Stomach (tissue), 9 donors: ENCODE measurements around the gene TMEM87B. TPM values are rescaled to one million over a fixed set of nuclear protein-coding genes. Genes with fewer than 3 reads are reported as not detected.

Experiments used
- DNase-seq, 2 donors: peaks; one replicate each; pipeline versions ENCODE4 v3.0.0 to v3.0.0-alpha.2; 2013 to 2019
- H3K27ac ChIP-seq, 5 donors: fragments of 200-600 bp in 4 of 5; sonication (generic) in 4 of 5; one replicate each; pipeline ENCODE4 v1.5.1; 2013 to 2019; ENCODE audit warnings: mild to moderate bottlenecking in 1 of 5, moderate library complexity in 1 of 5
- H3K27me3 ChIP-seq, 3 donors: fragments of 200-600 bp; sonication (generic); one replicate each; pipeline ENCODE4 v1.5.1; 2017 to 2019; ENCODE audit warnings: mixed run types in 1 of 3
- H3K36me3 ChIP-seq, 4 donors: fragments of 200-600 bp; sonication (generic); 1 replicate in 3 of 4; 2 replicates in 1 of 4; pipeline ENCODE4 v1.5.1; 2016 to 2019
- H3K4me1 ChIP-seq, 4 donors: fragments of 200-600 bp; sonication (generic); one replicate each; pipeline ENCODE4 v1.5.1; 2016 to 2019
- H3K4me3 ChIP-seq, 4 donors: fragments of 200-600 bp; sonication (generic) in 3 of 4; one replicate each; pipeline ENCODE4 v1.5.1; 2016 to 2019; ENCODE audit warnings: mild to moderate bottlenecking in 1 of 4
- H3K9me3 ChIP-seq, 4 donors: fragments of 200-600 bp; sonication (generic); one replicate each; pipeline ENCODE4 v1.5.1; 2016 to 2019
- EP300 ChIP-seq: sonication (generic); formaldehyde crosslinking; IDR thresholded peaks from one replicate; pipeline ENCODE4 v1.6.1; 2017; ENCODE audit warnings: antibody characterized with exemption
- POLR2A ChIP-seq, 4 donors: fragments of 450-650 bp; IDR thresholded peaks; one replicate each; pipeline ENCODE4 v1.6.1; 2016; ENCODE audit warnings: antibody characterized with exemption in 4 of 4, control low read depth in 2 of 4, mild to moderate bottlenecking in 1 of 4, moderate library complexity in 1 of 4
- POLR2AphosphoS5 ChIP-seq, 3 donors: sonication (generic); formaldehyde crosslinking; IDR thresholded peaks; one replicate each; pipeline ENCODE4 v1.6.1; 2016; ENCODE audit warnings: antibody characterized with exemption in 3 of 3
- WGBS, 5 donors: extraction: QIAGEN DNeasy Blood & Tissue Kit in 3 of 5; methylation state at CpG; one replicate each; pipeline versions ENCODE4 v1.1.5 to v1.1.7; 2013 to 2018; 5-methylcytosine and 5-hydroxymethylcytosine counted together
- intact Hi-C: fragments of 100-400 bp; cut with DNase I; formaldehyde crosslinking; loops from one replicate; pipeline ENCODE4 v1.15.1; 2023; ENCODE audit warnings: low total_unique reads
- polyA plus RNA-seq, 3 donors: library from polyadenylated mRNA; stranded (reverse); fragments of 200-250 nt; gene quantifications; one replicate each; pipeline ENCODE4 v1.2.3, GENCODE V29; 2013
- total RNA-seq, 5 donors: library from RNA; depleted of rRNA; stranded (reverse); fragments of >200 nt; gene quantifications; one replicate each; pipeline versions ENCODE4 v1.1.0 to v1.2.3, GENCODE V29; 2014 to 2016
- TF ChIP-seq, protein P1 (sequence below), 7 experiments: fragments of 450-650 bp in 4 of 7; fragments of 200-600 bp in 3 of 7; sonication (generic) in 3 of 7; IDR thresholded peaks; one replicate each; pipeline ENCODE4 v1.5.1; 2016 to 2019; ENCODE audit warnings: antibody characterized with exemption in 7 of 7, control low read depth in 2 of 7, mild to moderate bottlenecking in 1 of 7
- donor health status: healthy with polysubstance abuse.
- donor health status: Bipolar disorder and iron deficiency.
- donor health status: healthy.

TMEM87B gene
- total and polyA plus RNA-seq, 8 donors = 3.7 to 62.2 (median 16.1) TPM

DNA sequence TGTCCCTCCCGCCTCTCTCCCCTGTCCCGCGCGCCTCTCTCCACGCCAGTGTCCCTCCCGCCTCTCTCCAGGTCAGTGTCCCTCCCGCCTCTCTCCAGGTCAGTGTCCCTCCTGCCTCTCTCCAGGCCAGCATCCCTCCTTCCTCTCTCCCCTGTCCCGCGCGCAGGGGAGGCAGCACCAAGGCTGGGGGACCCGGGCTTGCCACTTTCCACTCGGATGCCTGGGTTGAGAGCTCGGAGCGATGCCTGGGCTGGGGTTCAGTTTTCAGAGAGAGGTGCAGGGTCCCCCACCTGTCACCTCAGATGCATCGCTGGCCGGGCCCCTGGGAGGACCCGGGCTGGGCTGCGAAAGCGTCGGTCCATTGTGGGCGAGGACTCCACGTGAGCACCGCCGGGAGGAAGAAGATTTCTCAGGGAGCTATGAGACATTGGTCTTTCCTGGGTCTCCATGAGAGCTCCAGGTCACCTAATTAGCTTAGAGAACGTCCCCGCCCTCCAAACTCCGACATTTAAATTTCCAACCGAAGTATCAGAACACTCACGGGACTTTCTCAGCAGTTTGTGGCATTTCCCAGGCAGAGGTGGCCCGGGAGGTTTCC lies 85.2 kb downstream of the TMEM87B start:
- Histone ChIP-seq H3K27ac (peak overlapping the region in 1 of 5 donors; percentile 38), H3K4me1 (peaks cover 15 to 21% (median 17%) of the 10 kb centered on the region in 4 donors), H3K27me3 (peaks cover 0 to 51% (median 11%) of the 10 kb centered on the region in 3 donors), H3K36me3 (no peaks in the 10 kb centered on the region), H3K4me3 (peak overlapping the region; percentile 11 to 77 (median 22)), H3K9me3 (no peaks in the 10 kb centered on the region)
- no peak for DNase-seq
- TF ChIP-seq POLR2A (IDR thresholded peaks at IDR 0.05) (no peak), EP300 (no peak), POLR2AphosphoS5 (IDR thresholded peaks at IDR 0.05) (no peak)
- TF ChIP-seq, protein P1, sequence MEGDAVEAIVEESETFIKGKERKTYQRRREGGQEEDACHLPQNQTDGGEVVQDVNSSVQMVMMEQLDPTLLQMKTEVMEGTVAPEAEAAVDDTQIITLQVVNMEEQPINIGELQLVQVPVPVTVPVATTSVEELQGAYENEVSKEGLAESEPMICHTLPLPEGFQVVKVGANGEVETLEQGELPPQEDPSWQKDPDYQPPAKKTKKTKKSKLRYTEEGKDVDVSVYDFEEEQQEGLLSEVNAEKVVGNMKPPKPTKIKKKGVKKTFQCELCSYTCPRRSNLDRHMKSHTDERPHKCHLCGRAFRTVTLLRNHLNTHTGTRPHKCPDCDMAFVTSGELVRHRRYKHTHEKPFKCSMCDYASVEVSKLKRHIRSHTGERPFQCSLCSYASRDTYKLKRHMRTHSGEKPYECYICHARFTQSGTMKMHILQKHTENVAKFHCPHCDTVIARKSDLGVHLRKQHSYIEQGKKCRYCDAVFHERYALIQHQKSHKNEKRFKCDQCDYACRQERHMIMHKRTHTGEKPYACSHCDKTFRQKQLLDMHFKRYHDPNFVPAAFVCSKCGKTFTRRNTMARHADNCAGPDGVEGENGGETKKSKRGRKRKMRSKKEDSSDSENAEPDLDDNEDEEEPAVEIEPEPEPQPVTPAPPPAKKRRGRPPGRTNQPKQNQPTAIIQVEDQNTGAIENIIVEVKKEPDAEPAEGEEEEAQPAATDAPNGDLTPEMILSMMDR (IDR thresholded peaks at IDR 0.05) = no peak
- 12 to 21% (median 17%) methylated on average over 20 to 30 of the region's 30 CpGs for WGBS, 5 donors
- intact Hi-C loops = no loop called here

DNA sequence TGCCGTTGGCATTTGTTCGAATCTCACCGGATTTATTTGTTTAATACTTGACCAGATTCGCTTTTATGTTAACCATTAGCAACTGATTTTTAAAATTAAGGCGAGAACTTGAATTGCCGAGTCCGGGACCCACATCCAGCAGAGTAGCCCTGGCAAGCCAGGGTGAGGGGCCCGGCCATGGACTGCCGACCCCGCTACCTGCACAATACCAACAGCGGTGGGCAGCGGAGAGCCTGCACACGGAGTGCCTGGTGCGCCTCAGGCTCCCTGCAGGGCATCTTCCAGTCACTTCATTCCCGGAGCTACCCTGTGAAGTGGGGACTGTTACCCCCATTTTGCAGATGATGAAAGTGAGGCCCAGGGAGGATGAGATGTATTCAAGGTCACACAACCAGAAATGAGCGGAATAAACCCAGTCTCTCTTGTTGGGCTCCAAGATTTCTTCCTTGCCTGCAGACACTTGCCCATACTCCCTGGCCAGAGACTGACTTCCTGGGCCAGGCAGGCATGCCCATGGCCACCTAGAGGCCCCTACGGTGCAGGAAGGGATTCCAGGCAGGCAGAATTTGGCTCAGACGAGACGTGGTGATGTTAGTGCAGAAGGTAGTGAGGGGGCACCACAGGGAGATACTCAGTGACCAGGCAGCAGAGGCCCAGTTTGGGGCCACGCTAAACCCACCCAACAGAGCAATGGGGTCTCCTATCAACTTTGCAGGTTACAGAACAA lies 86.0 kb downstream of the TMEM87B start:
- Histone ChIP-seq H3K27ac (no peak overlapping the region), H3K4me3 (no peak overlapping the region), H3K9me3 (no peaks in the 10 kb centered on the region), H3K36me3 (no peaks in the 10 kb centered on the region), H3K27me3 (peaks cover 0 to 51% (median 11%) of the 10 kb centered on the region in 3 donors), H3K4me1 (peaks cover 15 to 21% (median 17%) of the 10 kb centered on the region in 4 donors)
- no peak for DNase-seq
- 83 to 86% (median 84%) methylated on average over 20 of the region's 20 CpGs for WGBS, 5 donors
- TF ChIP-seq POLR2A (IDR thresholded peaks at IDR 0.05) (no peak), POLR2AphosphoS5 (IDR thresholded peaks at IDR 0.05) (no peak), EP300 (no peak)
- TF ChIP-seq, protein P1 (IDR thresholded peaks at IDR 0.05) = no peak
- intact Hi-C loops = no loop called here

DNA sequence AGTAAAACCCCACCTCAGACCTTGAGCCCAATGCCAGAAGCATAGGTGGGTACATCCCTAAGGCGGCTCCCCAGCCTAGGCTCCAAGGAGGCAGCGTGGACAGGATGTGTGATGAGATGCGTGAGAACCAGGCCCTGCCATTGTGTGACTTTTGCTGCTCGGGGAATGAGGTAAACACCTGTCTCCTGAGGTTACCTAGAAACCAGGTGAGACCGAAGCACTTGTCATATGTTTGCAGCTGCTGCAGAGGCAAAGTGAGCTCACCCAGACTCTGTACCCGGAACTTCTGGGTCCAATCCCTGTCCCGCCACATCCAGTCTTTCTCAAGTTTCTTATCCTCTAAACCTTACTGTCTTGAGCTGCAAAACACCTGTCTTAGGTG lies 86.5 kb downstream of the TMEM87B start:
- DNase-seq = peak in 1 of 2 donors; percentile 59
- Histone ChIP-seq H3K27ac (no peak overlapping the region), H3K27me3 (peaks cover 0 to 48% (median 11%) of the 10 kb centered on the region in 3 donors), H3K9me3 (no peaks in the 10 kb centered on the region), H3K4me1 (peaks cover 15 to 21% (median 17%) of the 10 kb centered on the region in 4 donors), H3K36me3 (no peaks in the 10 kb centered on the region), H3K4me3 (no peak overlapping the region)
- TF ChIP-seq POLR2AphosphoS5 (IDR thresholded peaks at IDR 0.05) = no peak
- TF ChIP-seq EP300 = no peak
- TF ChIP-seq, protein P1 (IDR thresholded peaks at IDR 0.05) = no peak
- no peak for TF ChIP-seq POLR2A (IDR thresholded peaks at IDR 0.05)
- intact Hi-C loops = no loop called here
- 71 to 91% (median 75%) methylated on average over 6 to 7 of the region's 7 CpGs for WGBS, 5 donors

DNA sequence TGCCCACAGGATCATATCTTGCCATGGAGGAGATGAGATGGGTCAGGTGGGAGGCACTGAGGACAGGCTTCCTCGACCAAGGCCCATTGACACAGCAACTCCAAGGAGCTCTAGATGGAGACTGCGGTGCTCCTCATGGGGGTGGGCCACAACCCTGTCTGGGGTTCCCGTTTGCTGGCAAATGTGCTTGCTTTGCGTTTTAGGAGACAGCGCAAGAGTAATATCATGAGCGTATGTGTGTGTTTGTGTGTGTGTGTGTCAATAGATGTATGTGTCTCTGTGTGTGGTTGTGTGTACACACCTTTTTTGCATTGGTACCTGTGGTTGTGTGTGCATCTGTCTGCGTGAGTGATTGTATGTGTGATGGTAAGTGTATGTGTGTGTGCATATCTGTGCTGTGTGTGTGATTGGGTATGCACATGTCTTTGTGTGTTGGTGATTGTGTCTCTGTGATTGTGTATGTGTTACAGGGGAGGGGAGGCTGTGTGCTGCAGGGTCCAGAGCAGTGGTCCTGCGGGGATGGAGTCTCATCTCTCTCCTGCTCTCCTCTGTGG lies 87.5 kb downstream of the TMEM87B start:
- peaks cover 10 to 17% (median 14%) of the 10 kb centered on the region in 4 donors for H3K4me1 ChIP-seq
- 86 to 90% (median 89%) methylated on average over 7 to 8 of the region's 8 CpGs for WGBS, 5 donors
- intact Hi-C loops = no loop called here
- TF ChIP-seq, protein P1 (IDR thresholded peaks at IDR 0.05) = no peak
- TF ChIP-seq EP300 (no peak), POLR2A (IDR thresholded peaks at IDR 0.05) (no peak), POLR2AphosphoS5 (IDR thresholded peaks at IDR 0.05) (no peak)
- no peak overlapping the region for H3K27ac ChIP-seq
- peaks cover 0 to 38% (median 11%) of the 10 kb centered on the region in 3 donors for H3K27me3 ChIP-seq
- H3K4me3 ChIP-seq = no peak overlapping the region
- DNase-seq = no peak
- no peaks in the 10 kb centered on the region for H3K9me3 ChIP-seq
- no peaks in the 10 kb centered on the region for H3K36me3 ChIP-seq
